Activated CD4-positive, alpha-beta T cell treated with anti-CD3 and anti-CD28 coated beads for 36 hours (primary cell): ENCODE data around the gene SH3BP2. TPM values are rescaled to one million over a fixed set of nuclear protein-coding genes. Genes with fewer than 3 reads are reported as not detected.
"Not testable (repeated sequence)": the region's sequence is repeated elsewhere in the genome, so short reads cannot be mapped to it uniquely, and the experiment has no call there.

ENCODE experiments used
- ATAC-seq: fragments of 200-7000 bp; cut with Tn5 transposase; one replicate; pipeline ENCODE4 v1.10.0; 2021; ENCODE audit warnings: mild to moderate bottlenecking, moderate library complexity
- CTCF ChIA-PET: fragments of 350-600 bp; sonication (Branson Sonifier 250); formaldehyde crosslinking; loops from one replicate; lab custom pipeline; 2021; ENCODE audit warnings: antibody characterized with exemption; lab: Charles Lee
- POLR2A ChIA-PET: fragments of 350-600 bp; sonication (Branson Sonifier 250); formaldehyde crosslinking; loops from one replicate; lab custom pipeline; 2021; ENCODE audit warnings: antibody characterized with exemption, inconsistent platforms; lab: Charles Lee
- DNase-seq: peaks from one replicate; pipeline ENCODE4 v3.0.0-alpha.2; 2020
- H3K27ac Mint-ChIP-seq: one replicate; pipeline ENCODE4 v1.8.0; 2021; ENCODE audit warnings: mixed read lengths
- H3K27me3 Mint-ChIP-seq: one replicate; pipeline ENCODE4 v1.8.0; 2021; ENCODE audit warnings: mixed read lengths
- H3K36me3 Mint-ChIP-seq: one replicate; pipeline ENCODE4 v1.8.0; 2021; ENCODE audit warnings: low read depth, mixed read lengths
- H3K4me1 Mint-ChIP-seq: one replicate; pipeline ENCODE4 v1.8.0; 2021; ENCODE audit warnings: mixed read lengths
- H3K4me3 Mint-ChIP-seq: one replicate; pipeline ENCODE4 v1.8.0; 2021; ENCODE audit warnings: mild to moderate bottlenecking, moderate library complexity, mixed read lengths
- H3K9me3 Mint-ChIP-seq: one replicate; pipeline ENCODE4 v1.8.0; 2021; ENCODE audit warnings: low read depth, mixed read lengths
- intact Hi-C, 2 experiments: fragments of 100-400 bp; cut with DNase I in 1 of 2; cut with micrococcal nuclease in 1 of 2; formaldehyde crosslinking; loops; one replicate each; pipeline versions ENCODE4 v1.14.2 to v1.15.1; 2022 to 2024; cut with DNase I, micrococcal nuclease
- total RNA-seq, 2 experiments: library from RNA; stranded (reverse); gene quantifications; one replicate each; pipeline ENCODE4 v1.2.3, GENCODE V29; 2021

Gene SH3BP2
- total RNA-seq, 2 experiments from 2014 or later = 63.3 to 68.3 TPM

- ChIA-PET POLR2A (interaction anchor here (1.0 kb wide), 1 partner anchor 172 kb away, joined by 4 read pairs; no protein-coding TSS in a partner anchor), CTCF (interaction anchor here (0.8 to 2.4 kb wide), 17 partner anchors 11 to 198 kb away, joined by 3 to 10 read pairs (median 4); no protein-coding TSS in a partner anchor)
- Mint-ChIP-seq H3K27me3 (no peaks in the 10 kb centered on the region), H3K36me3 (no peaks in the 10 kb centered on the region), H3K27ac (no peak overlapping the region), H3K9me3 (no peaks in the 10 kb centered on the region), H3K4me1 (peaks cover 6% of the 10 kb centered on the region), H3K4me3 (no peak overlapping the region)
- DNase-seq (no peak), ATAC-seq (no peak)
- intact Hi-C loops = loop anchor here in 1 of 2 experiments (5.0 kb wide), 2 partner anchors 34 to 174 kb away; no protein-coding TSS in a partner anchor
Measured at GRCh38 chr4:2763511-2763967, 29.3 kb upstream of the SH3BP2 start.

- Mint-ChIP-seq H3K9me3 (no peaks in the 10 kb centered on the region), H3K27ac (no peak overlapping the region), H3K27me3 (no peaks in the 10 kb centered on the region), H3K4me1 (peaks cover 24% of the 10 kb centered on the region), H3K4me3 (no peak overlapping the region), H3K36me3 (peaks cover 2% of the 10 kb centered on the region)
- CTCF ChIA-PET = interaction anchor here (0.7 to 1.2 kb wide), 3 partner anchors 8 to 32 kb away, joined by 3 to 4 read pairs (median 4); no protein-coding TSS in a partner anchor
- intact Hi-C loops = loop anchor here in 1 of 2 experiments (2.0 kb wide), 1 partner anchor 33 kb away; no protein-coding TSS in a partner anchor
- no peak for ATAC-seq
- POLR2A ChIA-PET = no interaction called here
- DNase-seq = no peak
Measured at GRCh38 chr4:2765832-2766526, 26.9 kb upstream of the SH3BP2 start.

GRCh38 chr4:2767046-2767704, 25.7 kb upstream of the SH3BP2 start:
- CTCF ChIA-PET = interaction anchor here (1.2 kb wide), 1 partner anchor 14 kb away, joined by 4 read pairs; no protein-coding TSS in a partner anchor
- Mint-ChIP-seq H3K9me3 (no peaks in the 10 kb centered on the region), H3K4me1 (peaks cover 33% of the 10 kb centered on the region), H3K36me3 (peaks cover 2% of the 10 kb centered on the region), H3K4me3 (no peak overlapping the region), H3K27ac (no peak overlapping the region), H3K27me3 (no peaks in the 10 kb centered on the region)
- ATAC-seq (no peak), DNase-seq (no peak)
- intact Hi-C loops = no loop called here
- POLR2A ChIA-PET = interaction anchor here (0.6 kb wide), 1 partner anchor 755 kb away, joined by 3 read pairs; no protein-coding TSS in a partner anchor

GRCh38 chr4:2767705-2768074, 25.2 kb upstream of the SH3BP2 start:
- Mint-ChIP-seq H3K4me3 (no peak overlapping the region), H3K4me1 (peaks cover 33% of the 10 kb centered on the region), H3K27ac (no peak overlapping the region), H3K36me3 (peaks cover 2% of the 10 kb centered on the region), H3K9me3 (no peaks in the 10 kb centered on the region), H3K27me3 (no peaks in the 10 kb centered on the region)
- ChIA-PET CTCF (interaction anchor here (1.2 kb wide), 1 partner anchor 14 kb away, joined by 4 read pairs; no protein-coding TSS in a partner anchor), POLR2A (interaction anchor here (0.6 kb wide), 1 partner anchor 756 kb away, joined by 3 read pairs; no protein-coding TSS in a partner anchor)
- ATAC-seq = no peak
- no peak for DNase-seq
- intact Hi-C loops = no loop called here

- POLR2A ChIA-PET = interaction anchor here (0.6 kb wide), 1 partner anchor 756 kb away, joined by 3 read pairs; no protein-coding TSS in a partner anchor
- intact Hi-C loops = no loop called here
- CTCF ChIA-PET = no interaction called here
- ATAC-seq = no peak
- Mint-ChIP-seq H3K9me3 (no peaks in the 10 kb centered on the region), H3K27ac (no peak overlapping the region), H3K4me3 (no peak overlapping the region), H3K27me3 (no peaks in the 10 kb centered on the region), H3K36me3 (peaks cover 2% of the 10 kb centered on the region), H3K4me1 (peaks cover 33% of the 10 kb centered on the region)
- DNase-seq = no peak
Measured at GRCh38 chr4:2768124-2768523, 24.8 kb upstream of the SH3BP2 start.

- ATAC-seq (no peak), DNase-seq (no peak)
- no peak overlapping the region for H3K4me3 Mint-ChIP-seq
- no peaks in the 10 kb centered on the region for H3K9me3 Mint-ChIP-seq
- H3K4me1 Mint-ChIP-seq = peaks cover 30% of the 10 kb centered on the region
- H3K27ac Mint-ChIP-seq = no peak overlapping the region
- ChIA-PET CTCF (interaction anchor here (0.7 to 0.9 kb wide), 2 partner anchors 125 to 160 kb away, joined by 3 read pairs; no protein-coding TSS in a partner anchor), POLR2A (no interaction called here)
- intact Hi-C loops = no loop called here
- no peaks in the 10 kb centered on the region for H3K27me3 Mint-ChIP-seq
- H3K36me3 Mint-ChIP-seq = peaks cover 2% of the 10 kb centered on the region
Measured at GRCh38 chr4:2768921-2769336, 24.0 kb upstream of the SH3BP2 start.

- Mint-ChIP-seq H3K36me3 (peaks cover 2% of the 10 kb centered on the region), H3K9me3 (no peaks in the 10 kb centered on the region), H3K27me3 (no peaks in the 10 kb centered on the region), H3K4me3 (no peak overlapping the region), H3K4me1 (peaks cover 27% of the 10 kb centered on the region), H3K27ac (peak overlapping the region; percentile 70)
- POLR2A ChIA-PET = interaction anchor here (1.3 kb wide), 1 partner anchor 24 kb away, joined by 3 read pairs; no protein-coding TSS in a partner anchor
- CTCF ChIA-PET = interaction anchor here (0.8 kb wide), 3 partner anchors 12 to 152 kb away, joined by 3 read pairs; no protein-coding TSS in a partner anchor
- ATAC-seq = peak; percentile 62
- intact Hi-C loops = loop anchor here in 1 of 2 experiments (5.0 kb wide), 1 partner anchor 41 kb away; no protein-coding TSS in a partner anchor
- no peak for DNase-seq
Measured at GRCh38 chr4:2771264-2771663, 21.6 kb upstream of the SH3BP2 start.

GRCh38 chr4:2780643-2781042, 12.2 kb upstream of the SH3BP2 start:
- H3K36me3 Mint-ChIP-seq, H3K27me3 Mint-ChIP-seq, intact Hi-C loops, H3K27ac Mint-ChIP-seq, H3K4me3 Mint-ChIP-seq, ATAC-seq, DNase-seq, POLR2A ChIA-PET: not testable (repeated sequence)
- CTCF ChIA-PET = interaction anchor here (1.9 kb wide), 1 partner anchor 14 kb away, joined by 4 read pairs; no protein-coding TSS in a partner anchor
- Mint-ChIP-seq H3K9me3 (peaks cover 15% of the 10 kb centered on the region), H3K4me1 (peaks cover 19% of the 10 kb centered on the region)

- H3K4me1 Mint-ChIP-seq = peaks cover 32% of the 10 kb centered on the region
- ATAC-seq (no peak), DNase-seq (no peak)
- ChIA-PET POLR2A (no interaction called here), CTCF (interaction anchor here (0.9 to 2.3 kb wide), 3 partner anchors 15 to 18 kb away, joined by 3 to 6 read pairs (median 4); no protein-coding TSS in a partner anchor)
- peaks cover 15% of the 10 kb centered on the region for H3K9me3 Mint-ChIP-seq
- H3K4me3 Mint-ChIP-seq = no peak overlapping the region
- no peaks in the 10 kb centered on the region for H3K27me3 Mint-ChIP-seq
- H3K27ac Mint-ChIP-seq = no peak overlapping the region
- H3K36me3 Mint-ChIP-seq = no peaks in the 10 kb centered on the region
- intact Hi-C loops = no loop called here
Measured at GRCh38 chr4:2781911-2782310, 11.0 kb upstream of the SH3BP2 start.

- ATAC-seq = no peak
Measured at GRCh38 chr4:2783790-2784189, 9.1 kb upstream of the SH3BP2 start.

GRCh38 chr4:2785613-2786012, 7.3 kb upstream of the SH3BP2 start:
- peak; percentile 80 for ATAC-seq
- intact Hi-C loops = no loop called here
- Mint-ChIP-seq H3K36me3 (no peaks in the 10 kb centered on the region), H3K9me3 (peaks cover 15% of the 10 kb centered on the region), H3K27ac (peak overlapping the region; percentile 92), H3K4me1 (peaks cover 59% of the 10 kb centered on the region), H3K4me3 (no peak overlapping the region), H3K27me3 (no peaks in the 10 kb centered on the region)
- CTCF ChIA-PET = interaction anchor here (0.6 to 1.7 kb wide), 6 partner anchors 13 to 176 kb away, joined by 3 to 8 read pairs (median 4); partner anchors contain the start of gene TNIP2
- peak; percentile 67 for DNase-seq
- POLR2A ChIA-PET = interaction anchor here (0.6 to 1.1 kb wide), 2 partner anchors 30 to 237 kb away, joined by 3 read pairs; no protein-coding TSS in a partner anchor

More at GRCh38 chr4:2783790-2784189, 9.1 kb upstream of the SH3BP2 start:
- Mint-ChIP-seq H3K4me3 (no peak overlapping the region), H3K4me1 (peaks cover 50% of the 10 kb centered on the region), H3K9me3 (peaks cover 15% of the 10 kb centered on the region), H3K27me3 (no peaks in the 10 kb centered on the region), H3K36me3 (no peaks in the 10 kb centered on the region), H3K27ac (peak overlapping the region; percentile 1)
- DNase-seq = no peak
- ChIA-PET CTCF (interaction anchor here (0.8 to 2.3 kb wide), 5 partner anchors 14 to 179 kb away, joined by 3 to 6 read pairs (median 3); partner anchors contain the start of gene NOP14), POLR2A (no interaction called here)
- intact Hi-C loops = no loop called here
